Fibroblast of the conjunctiva (primary cell): ENCODE data around the gene PRICKLE2.

Experiments
- DNase-seq: peaks from one replicate; pipeline ENCODE4 v3.0.0-alpha.2; 2010; ENCODE audit warnings: low read depth

The PRICKLE2 gene

DNA sequence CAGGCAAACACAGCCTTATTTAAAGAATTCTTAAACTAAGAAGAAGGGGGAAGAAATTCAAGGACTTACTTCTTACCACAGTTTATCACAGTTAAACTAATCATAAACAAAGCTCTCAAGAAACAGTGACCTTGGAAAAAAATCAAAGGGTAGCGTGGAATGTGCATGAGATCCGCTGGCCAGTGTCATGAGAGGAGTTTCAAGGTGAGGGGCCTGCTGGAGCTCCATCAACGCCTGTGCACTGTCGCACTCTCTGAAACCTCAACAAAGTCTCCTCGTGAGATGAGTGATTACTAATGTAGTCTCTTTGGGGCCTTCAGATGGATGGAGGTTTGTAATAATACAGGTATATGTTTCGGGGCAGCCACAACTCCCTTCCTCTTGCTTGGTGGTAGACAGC is 28.4 kb upstream of the PRICKLE2 start:
- no peak for DNase-seq

DNA sequence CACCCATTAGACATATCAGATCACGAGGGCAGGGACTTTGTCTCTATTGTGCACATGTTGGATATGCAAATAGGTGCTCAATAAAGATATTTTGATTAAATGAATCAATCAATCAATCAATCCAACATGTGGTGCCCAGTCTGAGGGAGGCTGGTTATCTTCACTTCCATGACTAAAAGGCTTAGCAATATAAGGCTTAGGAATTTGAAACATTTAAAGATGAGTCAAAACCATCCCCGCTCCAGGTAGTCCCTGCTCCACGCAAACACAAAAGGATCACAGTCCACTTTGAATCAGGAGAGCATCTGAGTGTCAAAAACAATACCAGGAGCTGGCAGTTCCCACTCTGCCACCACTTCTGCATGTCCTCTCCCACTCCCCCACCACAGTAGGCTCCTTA is 25.8 kb upstream of the PRICKLE2 start:
- no peak for DNase-seq

- DNase-seq = no peak
Observed at GRCh38 chr3:64247991-64248646, 22.9 kb upstream of the PRICKLE2 start.

GRCh38 chr3:64244011-64244942 is 19.0 kb upstream of the PRICKLE2 start:
- DNase-seq = no peak

GRCh38 chr3:64242435-64242834 is 17.2 kb upstream of the PRICKLE2 start:
- DNase-seq = no peak

DNA sequence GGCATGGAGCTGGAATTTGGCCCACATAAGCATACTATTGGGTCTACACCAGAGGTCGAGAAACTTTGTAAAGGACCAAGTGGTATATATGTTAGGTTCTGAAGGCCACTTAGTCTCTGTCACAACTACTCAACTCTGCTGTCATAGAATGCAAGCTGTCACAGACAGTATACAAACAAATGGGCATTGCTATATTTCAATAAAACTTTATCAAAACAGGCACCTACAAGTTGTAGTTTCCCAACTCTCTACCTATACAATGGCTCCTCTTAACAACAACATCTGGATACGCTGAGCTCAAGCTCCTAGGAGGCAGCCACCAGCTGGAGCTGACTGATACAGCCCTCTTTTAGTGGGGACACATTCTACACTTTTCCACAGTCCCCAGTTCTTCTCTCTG is 15.7 kb upstream of the PRICKLE2 start:
- no peak for DNase-seq

- no peak for DNase-seq
Observed at GRCh38 chr3:64240396-64240795, 15.1 kb upstream of the PRICKLE2 start.

DNA sequence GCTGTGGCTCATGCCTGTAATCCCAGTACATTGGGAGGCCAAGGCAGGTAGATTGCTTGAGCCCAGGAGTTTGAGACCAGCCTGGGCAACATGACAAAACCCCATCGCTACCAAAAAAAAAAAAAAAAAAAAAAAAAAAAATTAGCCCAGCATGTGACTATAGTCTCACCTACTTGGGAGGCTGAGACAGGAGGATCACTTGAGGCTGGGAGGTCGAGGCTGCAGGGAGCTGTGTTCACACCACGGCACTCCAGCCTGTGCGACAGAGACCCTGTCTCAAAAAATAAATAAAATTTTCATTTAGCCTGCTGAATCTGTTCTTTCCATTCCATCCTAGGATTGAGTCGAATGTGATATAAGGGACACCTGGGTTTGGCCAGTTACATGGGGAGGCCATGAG is 14.6 kb upstream of the PRICKLE2 start:
- no peak for DNase-seq

GRCh38 chr3:64238971-64239667 is 13.9 kb upstream of the PRICKLE2 start:
- DNase-seq = peak; percentile 90

GRCh38 chr3:64237083-64237482 is 11.8 kb upstream of the PRICKLE2 start:
- no peak for DNase-seq

GRCh38 chr3:64235605-64236004 is 10.3 kb upstream of the PRICKLE2 start:
- no peak for DNase-seq

DNA sequence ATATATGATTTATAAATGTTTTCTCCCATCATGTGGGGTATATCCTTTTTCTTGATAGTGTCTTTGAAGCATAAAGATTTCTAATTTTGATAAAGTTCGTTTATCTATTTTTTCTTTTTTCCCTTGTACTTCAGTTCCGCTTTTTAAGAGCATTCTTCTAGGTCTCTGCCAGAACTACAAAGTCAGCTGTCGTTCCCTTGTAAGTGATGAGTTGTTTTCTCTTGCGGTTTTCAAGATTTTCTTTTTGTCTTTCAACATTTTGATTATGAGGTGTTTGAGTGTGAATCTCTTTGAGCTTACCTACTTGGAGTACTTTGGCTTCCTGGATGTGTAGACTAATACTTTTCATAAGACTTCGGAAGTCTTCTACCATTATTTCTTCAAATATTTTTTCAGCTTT is 9.3 kb upstream of the PRICKLE2 start:
- no peak for DNase-seq

GRCh38 chr3:64232821-64233220 is 7.6 kb upstream of the PRICKLE2 start:
- DNase-seq = no peak

DNA sequence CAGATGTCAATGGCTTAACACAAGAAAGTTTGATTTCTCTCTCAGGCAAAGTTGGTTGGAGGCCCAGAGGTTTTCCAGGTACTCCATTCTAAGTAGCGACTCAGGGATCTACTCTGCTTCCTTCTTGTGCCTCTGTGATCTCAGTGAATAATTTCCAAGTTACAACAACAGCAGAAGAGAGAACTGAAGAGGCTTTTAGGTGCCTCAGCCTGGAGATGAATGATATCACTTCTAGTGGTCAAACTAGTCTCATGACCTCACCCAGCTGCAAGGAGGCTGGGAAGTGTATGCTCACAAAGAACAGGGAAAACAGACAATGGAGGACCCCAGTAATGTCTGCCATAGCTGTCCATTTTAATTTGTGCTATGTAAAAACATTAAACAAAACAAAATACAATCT is 4.6 kb upstream of the PRICKLE2 start:
- DNase-seq = no peak

DNA sequence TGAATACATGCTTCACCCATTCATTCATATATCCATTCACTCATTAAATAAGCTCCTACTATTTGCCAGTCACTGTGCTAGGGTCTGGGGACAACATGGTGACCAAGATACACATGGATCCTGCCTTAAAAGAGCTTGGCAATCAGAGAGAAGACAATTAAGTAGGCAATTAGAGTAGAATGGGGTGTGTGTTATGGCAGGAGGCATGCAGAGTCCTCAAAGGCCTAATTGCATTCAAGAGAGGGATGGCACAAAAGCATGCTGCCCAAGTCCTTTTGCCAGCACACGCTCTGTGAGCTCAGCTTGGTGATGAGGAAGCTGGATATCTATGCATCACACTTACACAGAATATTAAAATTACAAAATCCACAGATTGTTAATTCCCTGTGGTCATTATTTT is 2.8 kb upstream of the PRICKLE2 start:
- no peak for DNase-seq

- no peak for DNase-seq
Observed at GRCh38 chr3:64226730-64227129, 1.5 kb upstream of the PRICKLE2 start.

DNA sequence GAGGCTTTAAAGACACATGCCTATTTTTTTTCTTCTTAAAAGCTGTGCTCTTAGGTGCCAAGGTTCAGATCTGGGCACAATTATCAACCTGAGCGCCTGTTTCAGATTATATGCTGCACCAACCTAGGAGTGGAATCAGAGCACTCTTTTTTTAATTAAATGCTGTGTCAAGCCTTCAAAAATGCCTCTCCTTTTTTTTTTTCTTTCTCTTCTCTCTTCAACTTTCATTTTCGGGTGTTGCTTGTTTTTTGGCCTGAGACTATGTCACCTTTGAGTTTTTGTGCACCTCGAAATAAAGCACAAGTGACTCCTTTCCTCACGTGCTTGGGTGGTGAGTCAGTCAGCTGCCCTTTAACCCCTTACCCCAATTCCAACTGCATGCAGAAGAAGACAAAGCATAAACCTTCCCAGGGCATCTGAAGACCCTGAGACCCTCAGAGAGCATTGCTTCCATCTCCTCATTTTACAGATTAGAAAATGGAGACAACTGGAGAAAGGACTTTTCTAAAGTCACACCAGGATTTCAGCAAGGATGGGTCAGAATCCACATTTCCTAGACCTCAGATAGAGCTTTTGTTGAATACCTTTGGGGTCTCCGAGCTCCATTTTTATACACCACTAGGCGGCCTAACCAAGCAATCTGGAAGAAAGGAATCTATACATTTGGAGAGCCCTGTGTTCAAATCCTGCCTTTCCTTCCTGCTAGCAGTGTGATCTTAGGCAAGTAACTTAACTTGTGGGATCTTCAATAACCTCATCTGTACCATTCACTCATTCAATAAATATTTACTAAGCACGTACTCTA is 631 bp upstream of the PRICKLE2 start:
- no peak for DNase-seq

DNA sequence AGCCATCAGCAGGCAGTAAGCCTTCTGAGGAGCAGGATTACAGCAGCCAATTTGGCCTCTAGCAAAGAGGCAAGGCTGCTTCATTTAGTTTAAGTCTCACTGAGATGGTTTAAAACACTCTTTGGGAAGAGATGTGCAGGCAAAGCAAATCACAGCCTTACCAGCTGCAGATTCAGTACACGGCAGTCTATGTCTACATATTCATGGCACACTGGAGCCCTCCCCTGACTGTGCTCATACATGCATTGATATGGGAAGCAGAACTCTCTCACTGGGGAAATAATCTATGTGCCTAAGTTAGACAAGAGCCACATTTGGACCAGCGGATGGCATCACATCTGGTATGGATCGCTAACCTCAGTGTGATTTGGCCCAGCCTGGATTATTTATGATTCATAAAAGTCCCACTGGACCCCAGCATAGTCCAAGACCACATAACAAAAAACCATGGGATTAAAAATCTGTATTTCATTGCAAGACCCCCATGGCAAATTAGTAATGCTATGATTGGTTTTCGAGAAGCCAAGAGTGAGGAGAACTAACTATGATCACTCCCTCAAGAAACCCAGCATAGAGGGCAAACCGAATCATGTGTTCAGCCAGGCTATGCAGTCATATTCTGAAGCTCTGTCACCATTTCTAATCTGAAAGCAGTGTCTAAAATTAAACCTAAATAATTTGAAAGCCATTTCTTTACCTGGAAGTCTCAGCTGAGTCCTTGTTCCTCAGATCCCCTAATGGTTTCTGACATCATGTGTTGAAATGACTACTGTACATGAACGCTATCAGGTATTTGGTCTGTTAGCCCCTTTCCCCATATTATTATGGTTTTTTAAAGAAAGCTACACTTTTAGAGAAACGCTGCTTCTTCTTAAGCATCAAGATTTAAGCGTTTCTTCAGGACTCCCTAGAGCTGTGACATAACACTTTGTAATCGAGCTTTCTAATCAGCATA is 1.2 kb downstream of the PRICKLE2 start:
- peak; percentile 55 for DNase-seq

- DNase-seq = no peak
Observed at GRCh38 chr3:64222501-64223111, 2.7 kb downstream of the PRICKLE2 start.

GRCh38 chr3:64221571-64222257 is 3.6 kb downstream of the PRICKLE2 start:
- no peak for DNase-seq
